Skin of body (tissue), 2 donors: ENCODE data around the gene PRDM11. TPM values are rescaled to one million over a fixed set of nuclear protein-coding genes. Genes with fewer than 3 reads are reported as not detected.

Experiments
- DNase-seq: peaks from one replicate; lab custom pipeline; 2025; lab: John Stamatoyannopoulos, UW
- total RNA-seq: library from RNA; depleted of rRNA; stranded (reverse); fragments of >200 nt; gene quantifications from one replicate; pipeline ENCODE4 v1.2.3, GENCODE V29; 2014

PRDM11 gene
- total RNA-seq, 1 donor from 2014 or later: 11.0 TPM

DNA sequence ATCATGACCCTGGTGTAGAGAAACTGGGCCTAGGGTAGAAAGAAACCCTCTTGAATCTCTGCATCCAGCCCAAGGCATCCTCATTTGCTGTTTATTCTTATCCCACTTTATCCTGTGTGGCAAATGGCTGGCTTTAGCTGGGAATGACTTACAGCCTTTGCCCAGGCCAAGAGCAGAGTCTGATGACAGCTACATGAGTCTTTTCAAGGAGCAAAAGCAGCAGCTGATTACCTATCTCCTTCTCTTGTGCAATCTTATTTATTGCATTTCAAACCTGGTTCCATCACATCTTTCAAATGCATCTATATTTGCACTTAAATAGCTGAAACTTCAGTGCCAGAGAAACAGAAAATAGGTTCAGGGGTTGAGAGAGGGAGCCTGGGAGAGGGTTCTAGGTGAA lies 113.6 kb downstream of the PRDM11 start:
- DNase-seq: no peak

DNA sequence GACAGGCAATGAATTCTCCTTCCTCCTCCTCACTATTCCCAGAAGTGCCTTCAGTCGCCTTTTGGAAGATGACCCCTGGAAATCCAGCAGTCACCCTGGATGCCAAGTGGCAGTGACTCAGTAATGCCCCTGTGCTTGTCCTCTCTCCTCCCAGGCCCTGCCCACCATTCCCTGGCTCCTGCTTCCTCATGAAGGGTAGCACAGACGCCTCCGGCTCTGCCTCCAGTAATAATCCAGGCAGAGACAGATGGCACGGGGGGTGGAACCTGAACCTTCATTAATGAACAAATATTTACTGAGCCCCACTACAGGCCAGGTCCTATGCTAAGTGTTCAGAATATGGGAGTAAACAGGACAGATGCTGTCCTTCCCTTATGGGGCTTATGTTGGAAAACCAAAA lies 116.5 kb downstream of the PRDM11 start:
- DNase-seq: no peak

DNA sequence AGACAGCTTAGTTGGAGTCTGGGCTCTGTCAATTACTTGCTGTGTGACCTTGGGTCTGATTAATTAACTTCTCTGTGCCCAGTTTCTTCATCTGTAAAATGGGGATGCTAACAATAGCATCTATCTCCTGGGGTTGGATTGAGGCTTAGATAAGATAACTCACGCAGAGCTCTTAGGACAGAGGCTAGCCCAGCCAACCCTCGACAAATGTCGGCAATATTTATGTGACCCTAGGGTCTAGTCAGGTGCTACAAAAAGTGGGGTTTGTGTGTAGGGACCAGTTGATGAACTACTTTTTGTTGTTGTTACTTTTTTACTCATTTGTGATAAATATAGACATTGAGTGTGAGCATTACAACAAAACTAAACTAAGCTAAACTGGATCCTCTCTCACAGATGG lies 117.3 kb downstream of the PRDM11 start:
- DNase-seq: no peak

DNA sequence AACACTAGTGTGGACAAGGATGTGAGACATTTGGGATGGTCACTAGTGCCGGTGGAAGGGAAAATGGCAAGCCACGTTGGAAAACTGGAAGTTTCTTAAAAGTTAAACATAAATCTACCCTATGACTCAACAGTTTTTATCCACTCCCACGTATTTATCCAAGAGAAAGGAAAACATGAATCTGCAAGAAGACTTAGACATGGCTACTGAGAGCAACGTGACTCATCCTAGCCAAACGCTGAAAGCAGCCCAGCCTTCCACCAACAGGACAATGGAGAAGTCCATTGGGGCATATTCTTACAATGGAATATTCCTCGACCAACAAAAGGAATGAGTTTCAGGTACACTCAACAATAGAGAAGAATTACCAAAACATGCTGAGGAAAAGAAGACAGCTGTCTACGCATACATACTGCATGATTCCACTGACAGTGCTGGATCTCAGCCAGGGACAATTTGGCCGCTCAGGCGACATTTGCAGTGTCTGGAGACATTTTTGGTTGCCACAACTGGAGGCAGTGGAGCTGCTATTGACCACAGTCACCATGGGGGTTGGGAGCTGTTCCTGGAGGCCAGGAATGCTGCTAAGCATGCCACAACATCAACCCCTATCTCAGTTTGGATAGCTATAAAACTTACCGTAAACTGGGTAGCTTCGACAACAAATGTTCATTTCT lies 118.5 kb downstream of the PRDM11 start:
- no peak for DNase-seq

GRCh38 chr11:45265969-45266675 lies 119.7 kb downstream of the PRDM11 start:
- DNase-seq: no peak

GRCh38 chr11:45266676-45267020 lies 120.2 kb downstream of the PRDM11 start:
- no peak for DNase-seq

DNA sequence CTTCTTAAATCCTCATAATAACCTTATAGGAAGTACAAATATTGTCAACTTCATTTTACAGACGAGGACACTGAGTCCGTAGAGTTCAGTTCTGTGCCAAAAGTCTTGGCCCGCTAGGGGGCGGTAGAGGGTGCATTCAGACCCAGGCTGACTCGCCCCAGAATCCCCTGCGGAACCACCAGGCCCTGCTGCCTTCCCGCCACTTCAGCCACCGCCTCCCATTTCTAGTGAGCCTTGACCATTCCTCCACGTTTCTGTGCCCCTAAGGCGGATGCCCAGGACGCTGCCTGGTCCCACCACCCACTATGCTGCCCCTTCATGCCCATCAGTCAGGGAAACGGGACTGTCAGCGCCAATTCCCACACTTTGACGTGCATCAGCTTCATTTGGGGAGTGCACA lies 120.6 kb downstream of the PRDM11 start:
- DNase-seq: no peak

DNA sequence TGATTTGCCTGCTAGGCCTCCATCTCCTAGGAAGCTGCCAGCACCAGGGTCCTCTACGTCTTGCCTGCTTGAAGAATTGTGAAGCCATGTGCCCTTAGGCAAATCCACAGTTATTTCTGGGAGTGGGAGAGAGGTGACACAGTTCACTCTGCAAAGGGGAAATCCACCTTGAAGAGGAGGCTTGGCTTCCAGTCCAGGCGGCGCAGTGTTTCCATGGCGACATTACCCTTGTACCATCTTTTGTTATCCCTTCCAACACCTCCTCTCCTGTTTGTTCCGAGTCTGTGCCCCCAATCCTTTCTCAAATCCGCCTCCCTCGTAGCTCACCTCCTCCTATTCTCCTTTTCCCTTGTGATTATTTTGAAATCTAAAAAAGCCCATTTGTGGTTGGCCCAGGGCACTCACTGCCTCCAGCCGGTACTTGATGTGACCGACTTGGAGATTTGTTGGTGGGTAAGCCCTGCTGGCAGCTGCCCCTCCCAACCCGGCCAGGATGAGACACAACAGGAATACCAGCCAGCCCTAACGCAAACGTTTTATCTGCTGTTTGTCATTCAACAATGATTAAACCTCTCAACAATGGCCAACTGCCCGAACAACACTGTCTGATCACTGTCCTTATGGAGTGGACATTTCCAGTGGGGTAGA lies 121.3 kb downstream of the PRDM11 start:
- DNase-seq: no peak

DNA sequence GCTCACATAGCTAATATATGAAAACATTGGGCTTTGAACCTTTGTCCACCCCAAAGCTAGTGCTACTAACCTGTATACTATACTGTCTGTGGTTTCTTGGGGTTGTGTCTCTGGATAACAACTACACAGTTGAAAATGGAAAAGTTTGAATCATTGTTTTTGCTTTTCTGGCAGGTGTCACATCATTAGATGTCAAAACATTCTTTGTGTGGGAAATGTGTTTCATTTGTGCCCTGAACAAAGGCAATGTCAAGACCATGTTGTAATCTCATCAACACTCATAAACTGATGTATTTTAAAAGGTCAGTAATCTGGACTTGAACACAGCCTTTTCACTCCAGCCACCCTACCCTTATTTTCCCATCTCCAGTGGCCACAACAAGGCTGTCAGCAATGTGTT lies 123.2 kb downstream of the PRDM11 start:
- no peak for DNase-seq

DNA sequence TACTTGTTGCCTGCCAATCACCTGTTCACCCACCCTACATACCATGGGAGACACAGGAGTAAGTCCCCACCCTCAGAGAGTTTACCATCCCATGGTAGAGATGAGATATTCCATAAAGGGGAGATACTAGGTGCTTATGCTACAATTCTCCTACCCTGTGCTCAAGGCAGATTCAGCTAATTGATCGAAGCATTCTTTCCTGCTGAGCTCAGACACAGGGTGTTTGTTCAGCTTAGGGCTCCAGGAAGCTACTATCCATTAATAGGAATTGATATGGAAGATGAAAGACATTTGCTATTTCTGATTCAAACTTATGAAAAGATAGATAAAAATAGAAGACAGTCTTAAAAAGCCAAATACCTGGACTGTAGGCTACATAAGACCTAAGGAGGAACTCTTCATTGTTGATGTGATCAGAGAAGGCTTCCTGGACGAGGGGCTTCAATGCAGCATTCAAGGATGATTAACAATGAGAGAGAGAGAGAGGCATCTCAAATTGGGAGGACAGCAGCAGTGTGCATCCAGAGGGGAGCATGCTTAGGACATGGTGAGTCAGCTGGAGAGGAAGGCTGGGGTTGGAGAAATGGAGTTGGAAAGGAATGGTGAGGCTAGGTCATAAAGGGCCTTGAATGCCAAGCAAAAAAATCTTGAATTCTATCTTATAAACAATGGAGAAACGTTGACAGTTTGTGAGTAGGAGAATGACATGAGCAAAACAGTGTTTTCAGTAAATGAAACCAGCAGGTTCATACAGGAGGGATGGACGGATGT lies 124.7 kb downstream of the PRDM11 start:
- no peak for DNase-seq

DNA sequence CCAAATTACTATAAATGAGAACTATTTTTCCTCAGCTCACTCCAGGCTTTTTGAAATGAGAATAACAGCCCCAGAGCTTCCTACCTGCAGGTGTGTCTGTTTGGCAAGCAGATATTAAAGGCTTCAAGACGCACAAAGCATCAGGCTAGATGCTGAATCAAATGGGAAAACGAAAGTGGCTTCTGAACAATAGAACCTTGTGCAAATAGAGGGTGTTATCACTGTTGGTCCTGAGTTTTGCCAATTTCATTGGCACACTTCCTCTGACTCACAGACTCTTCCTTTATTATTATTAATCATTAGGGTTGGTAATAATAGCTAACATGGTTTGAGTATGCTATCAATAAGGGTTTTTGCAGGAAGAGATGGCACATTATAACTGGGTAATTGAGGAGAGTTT lies 126.3 kb downstream of the PRDM11 start:
- DNase-seq: no peak

DNA sequence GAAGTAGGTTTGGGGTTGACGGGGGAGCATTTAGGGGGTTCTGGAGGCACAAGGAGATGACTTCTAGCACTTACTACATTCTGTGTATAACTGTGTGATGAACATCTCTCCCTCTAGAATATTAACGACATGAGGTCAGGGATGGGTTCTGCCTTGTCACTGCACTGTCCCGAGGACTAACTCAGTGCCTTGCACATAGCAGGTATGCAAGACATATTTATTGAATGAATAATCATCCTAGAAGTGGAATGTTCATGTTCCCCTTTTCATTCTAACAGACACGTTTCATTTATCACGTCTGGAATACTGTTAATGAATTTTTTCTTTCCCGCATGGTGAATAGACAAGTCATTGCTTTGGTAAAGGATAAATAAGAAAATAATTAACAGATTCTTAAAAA lies 127.1 kb downstream of the PRDM11 start:
- no peak for DNase-seq

- no peak for DNase-seq
Observed at GRCh38 chr11:45274206-45274605, 127.8 kb downstream of the PRDM11 start.

DNA sequence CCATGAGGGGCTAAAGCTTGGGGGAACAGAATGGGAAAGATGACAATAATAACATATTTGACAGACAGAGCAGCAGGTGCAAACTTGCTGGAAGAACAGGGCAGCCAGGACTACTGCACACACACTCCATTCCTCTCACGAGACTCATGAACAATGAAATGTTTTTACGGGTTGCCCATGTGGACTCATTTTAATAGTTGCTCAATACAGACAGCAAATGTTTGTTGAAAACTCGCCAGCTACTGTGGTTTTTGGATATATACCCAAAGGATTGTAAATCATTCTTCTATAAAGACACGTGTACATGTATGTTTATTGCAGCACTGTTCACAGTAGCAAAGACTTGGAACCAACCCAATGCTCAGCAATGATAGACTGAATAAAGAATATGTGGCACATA lies 129.4 kb downstream of the PRDM11 start:
- no peak for DNase-seq

GRCh38 chr11:45278714-45279113 lies 132.3 kb downstream of the PRDM11 start:
- no peak for DNase-seq

DNA sequence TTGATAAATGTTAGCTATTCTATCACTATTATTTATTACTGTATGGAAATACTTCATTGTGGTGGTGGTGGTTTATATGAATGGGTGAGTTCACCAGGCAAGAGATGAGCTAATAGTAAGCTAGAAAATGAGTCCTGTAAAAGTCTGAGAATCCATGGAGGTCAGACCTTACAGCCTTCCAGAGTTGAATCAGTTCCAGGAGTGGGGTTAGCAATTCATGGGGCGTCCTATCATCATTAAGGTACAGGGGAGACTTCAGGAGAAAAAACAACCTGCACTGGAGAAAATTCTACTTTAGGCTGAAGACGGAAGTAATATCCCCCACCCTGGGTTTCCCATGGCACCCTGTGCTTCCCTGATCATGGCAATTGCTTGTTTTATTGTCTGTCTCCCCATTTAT lies 133.2 kb downstream of the PRDM11 start:
- no peak for DNase-seq

DNA sequence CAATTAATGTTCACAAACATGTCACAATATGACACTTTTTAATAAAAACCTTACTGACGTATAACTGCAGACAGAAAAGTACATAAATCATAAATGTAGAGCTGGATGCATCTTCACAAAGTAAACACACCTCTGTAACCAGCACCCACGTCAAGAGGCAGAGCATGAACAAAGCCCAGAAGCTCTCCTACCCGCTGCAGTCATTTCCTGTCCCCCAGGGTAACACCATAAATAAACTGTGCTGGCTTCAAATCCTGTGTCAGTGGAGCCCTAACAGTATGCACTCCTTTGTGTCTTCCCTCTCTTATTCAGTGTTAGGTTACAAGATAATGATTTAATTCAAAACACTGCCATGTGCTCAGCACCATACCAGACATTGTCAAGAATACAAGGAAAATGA lies 134.0 kb downstream of the PRDM11 start:
- no peak for DNase-seq

- DNase-seq: no peak
Observed at GRCh38 chr11:45282081-45282480, 135.6 kb downstream of the PRDM11 start.
